Activated CD4-positive, alpha-beta memory T cell treated with anti-CD3 and anti-CD28 coated beads for 36 hours (primary cell): ENCODE measurements around the gene ZNF232. TPM values are rescaled to one million over a fixed set of nuclear protein-coding genes. Genes with fewer than 3 reads are reported as not detected.
"Not testable (repeated sequence)": the region's sequence is repeated elsewhere in the genome, so short reads cannot be mapped to it uniquely, and the experiment has no call there.

Experiments used
- CTCF ChIA-PET: fragments of 350-600 bp; sonication (Branson Sonifier 250); formaldehyde crosslinking; loops from one replicate; lab custom pipeline; 2021; ENCODE audit warnings: antibody characterized with exemption, inconsistent platforms; lab: Charles Lee
- POLR2A ChIA-PET: fragments of 350-600 bp; sonication (Branson Sonifier 250); formaldehyde crosslinking; loops from one replicate; lab custom pipeline; 2021; ENCODE audit warnings: antibody characterized with exemption; lab: Charles Lee
- DNase-seq: peaks from one replicate; pipeline ENCODE4 v3.0.0-alpha.2; 2020
- H3K27ac Mint-ChIP-seq: one replicate; pipeline ENCODE4 v1.8.0; 2021; ENCODE audit warnings: mixed read lengths
- H3K27me3 Mint-ChIP-seq: one replicate; pipeline ENCODE4 v1.8.0; 2021; ENCODE audit warnings: mixed read lengths
- H3K36me3 Mint-ChIP-seq: one replicate; pipeline ENCODE4 v1.8.0; 2021; ENCODE audit warnings: mixed read lengths
- H3K4me1 Mint-ChIP-seq: one replicate; pipeline ENCODE4 v1.8.0; 2021; ENCODE audit warnings: low read depth, mixed read lengths
- H3K4me3 Mint-ChIP-seq: one replicate; pipeline ENCODE4 v1.8.0; 2021; ENCODE audit warnings: mild to moderate bottlenecking, mixed read lengths
- H3K9me3 Mint-ChIP-seq: one replicate; pipeline ENCODE4 v1.8.0; 2021; ENCODE audit warnings: mixed read lengths
- intact Hi-C: fragments of 100-400 bp; cut with micrococcal nuclease; formaldehyde crosslinking; loops from one replicate; pipeline ENCODE4 v1.15.1; 2023
- total RNA-seq, 2 experiments: library from RNA; stranded (reverse); gene quantifications; one replicate each; pipeline ENCODE4 v1.2.3, GENCODE V29; 2021

The ZNF232 gene
- total RNA-seq, 2 experiments from 2014 or later, result 13.6 to 14.2 TPM

- DNase-seq, H3K36me3 Mint-ChIP-seq, H3K27me3 Mint-ChIP-seq, intact Hi-C loops, H3K9me3 Mint-ChIP-seq: not testable (repeated sequence)
- ChIA-PET CTCF (interaction anchor here (1.6 kb wide), 1 partner anchor 111 kb away, joined by 3 read pairs; no protein-coding TSS in a partner anchor), POLR2A (interaction anchor here (0.5 to 1.7 kb wide), 2 partner anchors 80 to 81 kb away, joined by 3 to 5 read pairs; partner anchors contain the start of genes INCA1 and KIF1C)
- peaks cover 25% of the 10 kb centered on the region for H3K4me1 Mint-ChIP-seq
- peak overlapping the region; percentile 87 for H3K27ac Mint-ChIP-seq
- peak overlapping the region; percentile 70 for H3K4me3 Mint-ChIP-seq
Measured at GRCh38 chr17:5077275-5077674, 34.4 kb downstream of the ZNF232 start.

DNA sequence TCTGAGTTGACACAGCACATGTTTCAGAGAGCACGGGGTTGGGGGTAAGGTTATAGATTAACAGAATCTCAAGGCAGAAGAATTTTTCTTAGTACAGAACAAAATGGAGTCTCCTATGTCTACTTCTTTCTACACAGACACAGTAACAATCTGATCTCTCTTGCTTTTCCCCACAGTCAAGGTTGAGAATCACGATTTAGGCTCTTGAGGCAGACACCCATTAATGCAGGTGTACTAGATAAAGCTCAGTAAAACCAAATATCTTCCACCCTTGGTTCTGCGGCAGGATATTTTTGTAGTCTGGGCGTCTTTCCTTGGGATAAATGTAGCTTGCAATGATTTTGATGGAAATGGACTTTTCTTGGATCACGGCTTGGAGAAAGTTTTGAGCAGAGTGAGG, 36.2 kb downstream of the ZNF232 start:
- POLR2A ChIA-PET, H3K4me3 Mint-ChIP-seq, H3K9me3 Mint-ChIP-seq, H3K27ac Mint-ChIP-seq, DNase-seq, H3K27me3 Mint-ChIP-seq, intact Hi-C loops, CTCF ChIA-PET, H3K36me3 Mint-ChIP-seq: not testable (repeated sequence)
- peaks cover 19% of the 10 kb centered on the region for H3K4me1 Mint-ChIP-seq

DNA sequence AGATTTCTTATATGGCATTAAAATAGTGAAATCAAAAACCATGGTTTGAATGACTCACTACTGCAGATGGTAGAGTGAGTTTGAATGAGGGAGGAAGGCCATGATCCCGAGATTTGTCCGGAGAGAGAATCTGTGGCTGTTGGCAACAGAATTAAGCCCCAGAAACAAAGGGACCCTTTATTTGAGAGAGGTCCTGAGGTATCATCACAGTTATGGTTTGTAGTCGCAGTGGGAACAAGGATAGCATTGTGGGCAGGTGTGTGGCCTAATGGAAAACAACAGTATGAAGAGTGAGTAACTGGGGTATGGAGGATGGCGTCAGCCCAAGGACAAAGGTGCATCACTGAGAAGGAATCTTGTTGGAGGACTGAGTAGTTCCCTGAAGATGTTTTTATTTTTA, 42.0 kb downstream of the ZNF232 start:
- no peak overlapping the region for H3K27ac Mint-ChIP-seq
- H3K36me3 Mint-ChIP-seq, result no peaks in the 10 kb centered on the region
- DNase-seq, result no peak
- ChIA-PET POLR2A (no interaction called here), CTCF (no interaction called here)
- intact Hi-C loops, result no loop called here
- no peak overlapping the region for H3K4me3 Mint-ChIP-seq
- no peaks in the 10 kb centered on the region for H3K27me3 Mint-ChIP-seq
- no peaks in the 10 kb centered on the region for H3K4me1 Mint-ChIP-seq
- no peaks in the 10 kb centered on the region for H3K9me3 Mint-ChIP-seq

GRCh38 chr17:5068236-5068635, 43.4 kb downstream of the ZNF232 start:
- Mint-ChIP-seq H3K4me1 (peaks cover under 1% of the 10 kb centered on the region), H3K36me3 (no peaks in the 10 kb centered on the region), H3K27me3 (no peaks in the 10 kb centered on the region), H3K9me3 (no peaks in the 10 kb centered on the region), H3K4me3 (no peak overlapping the region), H3K27ac (no peak overlapping the region)
- DNase-seq, result no peak
- CTCF ChIA-PET, result interaction anchor here (1.1 to 1.9 kb wide), 2 partner anchors 37 to 159 kb away, joined by 4 read pairs; no protein-coding TSS in a partner anchor
- POLR2A ChIA-PET, result no interaction called here
- intact Hi-C loops, result no loop called here

DNA sequence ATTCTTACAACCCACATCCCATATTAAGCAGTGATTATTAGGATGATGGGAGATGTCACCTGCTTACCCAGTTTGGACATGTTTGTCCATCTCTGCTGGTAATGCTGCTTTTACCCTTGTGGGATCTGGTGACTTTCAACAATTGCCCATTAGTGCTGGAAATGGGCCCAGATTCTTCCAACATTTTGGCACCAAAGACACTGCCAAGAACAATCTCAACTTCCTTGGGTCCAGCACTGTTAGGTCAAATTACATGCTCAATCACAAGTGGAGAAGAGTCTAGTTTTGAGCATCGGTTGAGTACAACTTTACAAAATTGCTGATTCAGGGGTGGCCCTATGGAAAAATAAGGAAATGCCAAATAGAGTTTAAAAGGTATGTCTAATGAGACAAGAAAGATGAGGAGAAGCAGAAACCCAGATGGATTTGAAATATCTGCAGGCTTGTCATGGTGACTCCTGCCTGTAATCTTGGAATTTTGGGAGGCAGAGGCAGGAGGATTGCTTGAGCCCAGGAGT, 46.4 kb downstream of the ZNF232 start:
- peaks cover 9% of the 10 kb centered on the region for H3K4me1 Mint-ChIP-seq
- H3K9me3 Mint-ChIP-seq, result no peaks in the 10 kb centered on the region
- H3K4me3 Mint-ChIP-seq, result no peak overlapping the region
- CTCF ChIA-PET, result interaction anchor here (4.1 to 5.2 kb wide), 2 partner anchors 36 to 86 kb away, joined by 57 to 74 read pairs; no protein-coding TSS in a partner anchor
- H3K36me3 Mint-ChIP-seq, result no peaks in the 10 kb centered on the region
- POLR2A ChIA-PET, result no interaction called here
- no peaks in the 10 kb centered on the region for H3K27me3 Mint-ChIP-seq
- no peak for DNase-seq
- H3K27ac Mint-ChIP-seq, result no peak overlapping the region
- intact Hi-C loops, result no loop called here

Other genes starting within 250 kb of the ZNF232 start
- 1 to 10 TPM; 2.3 to 2.5 TPM for gene C17orf107, start 212.3 kb downstream of the ZNF232 start, total RNA-seq
- under 1 TPM; 0.45 to 0.56 TPM for gene CHRNE, start 208.8 kb downstream of the ZNF232 start, total RNA-seq
- not detected for gene GP1BA, start 179.6 kb downstream of the ZNF232 start, total RNA-seq
- gene SLC25A11, start 171.8 kb downstream of the ZNF232 start, total RNA-seq, result 10 to 100 TPM; 70.5 to 72.5 TPM
- gene RNF167, start 171.6 kb downstream of the ZNF232 start, total RNA-seq, result 100 to 1,000 TPM; 130 to 157 TPM
- gene PFN1, start 163.3 kb downstream of the ZNF232 start, total RNA-seq, result 1,000 to 10,000 TPM; 1,907 to 1,923 TPM
- 10 to 100 TPM; 26.5 to 26.8 TPM for gene ENO3, start 160.8 kb downstream of the ZNF232 start, total RNA-seq
- 10 to 100 TPM; 60.6 to 65.8 TPM for gene SPAG7, start 144.1 kb downstream of the ZNF232 start, total RNA-seq
- gene CAMTA2, start 124.2 kb downstream of the ZNF232 start, total RNA-seq, result 100 to 1,000 TPM; 101 to 109 TPM
- under 1 TPM in 1 of 2 experiments, not detected in 1; 0.40 TPM for gene INCA1, start 114.4 kb downstream of the ZNF232 start, total RNA-seq
- gene KIF1C, start 113.9 kb downstream of the ZNF232 start, total RNA-seq, result 10 to 100 TPM; 43.9 to 48.8 TPM
- gene SLC52A1, start 76.5 kb downstream of the ZNF232 start, total RNA-seq, result under 1 TPM; 0.31 to 0.36 TPM
- 1 to 10 TPM; 1.8 to 1.9 TPM for gene ZFP3, start 33.4 kb downstream of the ZNF232 start, total RNA-seq
- under 1 TPM; 0.05 TPM for gene USP6, start 4.2 kb upstream of the ZNF232 start, total RNA-seq
- 1 to 10 TPM; 5.3 to 6.2 TPM for gene ZNF594, start 80.0 kb upstream of the ZNF232 start, total RNA-seq
- gene SCIMP, start 123.0 kb upstream of the ZNF232 start, total RNA-seq, result not detected
- 10 to 100 TPM; 60.7 to 60.8 TPM for gene RABEP1, start 170.4 kb upstream of the ZNF232 start, total RNA-seq